Measurements from ENCODE around the gene UPB1.

- TF ChIP-seq, protein P1, sequence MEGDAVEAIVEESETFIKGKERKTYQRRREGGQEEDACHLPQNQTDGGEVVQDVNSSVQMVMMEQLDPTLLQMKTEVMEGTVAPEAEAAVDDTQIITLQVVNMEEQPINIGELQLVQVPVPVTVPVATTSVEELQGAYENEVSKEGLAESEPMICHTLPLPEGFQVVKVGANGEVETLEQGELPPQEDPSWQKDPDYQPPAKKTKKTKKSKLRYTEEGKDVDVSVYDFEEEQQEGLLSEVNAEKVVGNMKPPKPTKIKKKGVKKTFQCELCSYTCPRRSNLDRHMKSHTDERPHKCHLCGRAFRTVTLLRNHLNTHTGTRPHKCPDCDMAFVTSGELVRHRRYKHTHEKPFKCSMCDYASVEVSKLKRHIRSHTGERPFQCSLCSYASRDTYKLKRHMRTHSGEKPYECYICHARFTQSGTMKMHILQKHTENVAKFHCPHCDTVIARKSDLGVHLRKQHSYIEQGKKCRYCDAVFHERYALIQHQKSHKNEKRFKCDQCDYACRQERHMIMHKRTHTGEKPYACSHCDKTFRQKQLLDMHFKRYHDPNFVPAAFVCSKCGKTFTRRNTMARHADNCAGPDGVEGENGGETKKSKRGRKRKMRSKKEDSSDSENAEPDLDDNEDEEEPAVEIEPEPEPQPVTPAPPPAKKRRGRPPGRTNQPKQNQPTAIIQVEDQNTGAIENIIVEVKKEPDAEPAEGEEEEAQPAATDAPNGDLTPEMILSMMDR (IDR thresholded peaks at IDR 0.05; ENCODE audit: poor library complexity) = no peak
- no peak for TF ChIP-seq EZH2 (IDR thresholded peaks at IDR 0.05; ENCODE audit: borderline replicate concordance)
Measured at GRCh38 chr22:24535348-24535747, 40.2 kb downstream of the UPB1 start.

Data from hepatocyte (in vitro differentiated cells).